NCI-H1417 treated with DMSO at 0.1 percent for 48 hours (cell line): ENCODE results near the gene RIC8A.
A peak's percentile ranks its signal among the peaks of the same experiment; 100 is the strongest.
"Not testable (repeated sequence)": the region's sequence is repeated elsewhere in the genome, so short reads cannot be mapped to it uniquely, and the experiment has no call there.

Experiments
- DNase-seq: peaks from one replicate; lab custom pipeline; 2025; lab: John Stamatoyannopoulos, UW

RIC8A gene

GRCh38 chr11:207208-207862 lies at the start of gene RIC8A, which contains the start of gene BET1L:
Gene RIC8A, plus strand, starts transcription at chr11:207708. Its CDS starts 1,147 bp downstream, at chr11:208855.
Gene BET1L, minus strand, starts transcription at chr11:207399. Its CDS starts 78 bp downstream, at chr11:207321.
- DNase-seq = peak; percentile 54

GRCh38 chr11:180242-180641 lies 27.3 kb upstream of the RIC8A start:
- DNase-seq = not testable (repeated sequence)

DNA sequence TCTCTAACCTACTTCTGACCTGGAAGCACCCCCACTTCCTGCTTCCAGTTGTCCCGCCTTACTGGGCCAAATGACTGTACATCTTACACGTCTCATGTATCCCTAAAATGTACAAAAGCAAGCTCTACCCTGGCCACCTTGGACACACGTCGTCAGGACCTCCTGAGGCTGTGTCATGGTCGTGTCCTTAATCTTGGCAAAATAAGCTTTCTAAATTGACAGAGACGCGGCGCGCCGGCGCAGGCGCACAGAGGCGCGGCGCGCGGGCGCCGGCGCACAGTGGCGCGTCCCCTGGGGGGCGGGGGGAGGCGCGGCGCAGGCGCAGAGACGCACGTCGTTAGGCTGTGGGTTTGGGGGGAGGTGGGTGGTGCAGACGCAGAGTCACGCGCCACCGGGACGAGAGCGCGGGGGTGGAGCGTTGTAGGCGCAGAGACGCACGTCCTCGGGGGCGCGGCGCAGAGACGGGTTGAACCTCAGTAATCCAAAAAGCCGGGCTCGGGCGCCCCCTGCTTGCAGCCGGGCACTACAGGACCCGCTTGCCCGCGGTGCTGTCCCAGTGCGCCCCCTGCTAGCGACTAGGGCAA lies 18.2 kb upstream of the RIC8A start:
- not testable (repeated sequence) for DNase-seq

GRCh38 chr11:189843-190311 lies 17.6 kb upstream of the RIC8A start:
- not testable (repeated sequence) for DNase-seq

GRCh38 chr11:190546-190945 lies 17.0 kb upstream of the RIC8A start:
- not testable (repeated sequence) for DNase-seq

GRCh38 chr11:191490-192478 lies 15.7 kb upstream of the RIC8A start:
- not testable (repeated sequence) for DNase-seq

DNA sequence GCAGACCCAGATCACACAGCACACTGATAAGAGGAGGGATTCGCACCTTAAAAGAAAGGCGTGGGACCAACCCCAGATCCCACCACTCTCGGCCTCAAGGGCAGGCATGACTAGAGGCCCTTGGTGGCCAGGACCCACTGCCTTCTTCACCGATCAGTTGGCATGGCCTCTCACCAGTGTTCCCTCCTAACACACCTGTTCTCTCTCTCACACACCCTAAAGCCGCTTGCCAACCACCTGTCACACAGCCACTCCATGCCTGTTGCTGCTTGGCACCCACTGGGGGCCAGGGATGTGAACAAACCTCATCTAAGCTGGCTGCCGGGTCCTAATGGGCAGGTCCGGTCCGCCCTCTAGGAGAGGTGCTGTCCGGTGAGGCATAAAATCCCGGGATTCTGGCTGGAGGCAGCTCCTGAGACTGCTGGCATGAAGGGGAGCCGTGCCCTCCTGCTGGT lies 14.8 kb upstream of the RIC8A start, which contains the start of gene SCGB1C1:
TSS of gene SCGB1C1 (plus strand) at position 405 of the 455 bp plus-strand sequence. CDS start at position 427, 22 bp downstream.
- DNase-seq = not testable (repeated sequence)

DNA sequence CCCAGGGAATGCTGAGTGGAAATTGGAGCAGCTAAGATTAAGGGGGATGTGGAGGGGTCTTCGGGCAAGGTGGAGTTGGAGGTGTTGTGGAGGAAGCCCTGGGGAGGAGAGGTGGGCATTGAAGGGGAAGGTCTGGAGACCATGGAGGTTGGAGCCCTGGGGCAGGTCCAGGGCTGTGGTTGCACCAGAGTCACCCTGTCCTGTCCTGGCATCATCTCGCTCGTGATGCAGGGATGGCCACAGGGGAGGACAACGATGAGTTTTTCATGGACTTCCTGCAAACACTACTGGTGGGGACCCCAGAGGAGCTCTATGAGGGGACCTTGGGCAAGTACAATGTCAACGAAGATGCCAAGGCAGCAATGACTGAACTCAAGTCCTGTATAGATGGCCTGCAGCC lies 14.0 kb upstream of the RIC8A start:
- DNase-seq = not testable (repeated sequence)

DNA sequence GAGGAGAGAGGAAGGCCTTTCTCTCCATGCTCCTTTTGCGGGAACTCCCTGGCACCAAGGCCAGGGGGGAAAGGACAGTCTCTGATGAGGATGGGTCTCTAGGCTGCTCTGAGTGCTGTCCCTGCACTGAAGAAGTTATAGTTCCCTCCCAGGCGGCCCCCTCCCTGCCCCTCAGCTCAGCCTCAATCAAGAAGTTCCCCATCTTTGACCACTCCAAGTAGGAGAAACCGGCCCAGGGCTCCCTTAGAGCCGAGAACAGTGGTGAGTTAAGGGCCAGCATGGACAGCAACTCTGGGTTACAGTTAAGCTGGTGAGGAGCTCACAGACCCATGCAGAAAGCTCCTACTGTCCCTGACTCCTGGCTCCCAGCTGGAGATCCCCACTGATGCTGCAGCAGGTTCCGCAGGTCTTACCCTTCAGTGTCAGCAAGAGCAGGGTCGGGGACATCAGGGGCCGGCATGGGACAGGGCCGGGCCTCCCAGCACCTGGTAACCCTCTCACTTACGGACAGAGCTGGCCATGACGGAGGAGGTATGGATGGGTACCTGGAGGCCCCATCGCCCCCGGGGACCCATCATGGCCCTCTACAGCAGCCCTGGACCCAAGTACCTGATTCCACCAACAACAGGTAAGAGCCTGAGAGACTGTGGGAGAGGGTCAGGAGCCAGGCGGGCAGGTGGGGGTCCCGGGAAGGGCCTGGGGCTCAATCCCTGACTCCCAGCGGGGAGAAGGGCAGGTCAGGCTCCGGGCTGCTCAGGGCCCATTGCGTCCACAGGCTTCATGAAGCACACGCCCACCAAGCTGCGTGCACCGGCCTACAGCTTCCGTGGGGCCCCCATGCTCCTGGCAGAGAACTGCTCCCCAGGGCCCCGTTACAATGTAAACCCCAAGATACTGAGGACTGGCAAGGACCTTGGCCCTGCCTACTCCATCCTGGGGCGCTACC lies 10.4 kb upstream of the RIC8A start:
- no peak for DNase-seq

GRCh38 chr11:197741-198235 lies 9.7 kb upstream of the RIC8A start:
- no peak for DNase-seq

GRCh38 chr11:198236-198806 lies 9.2 kb upstream of the RIC8A start:
- DNase-seq = no peak

- no peak for DNase-seq
Observed at GRCh38 chr11:199004-199581, 8.4 kb upstream of the RIC8A start.

DNA sequence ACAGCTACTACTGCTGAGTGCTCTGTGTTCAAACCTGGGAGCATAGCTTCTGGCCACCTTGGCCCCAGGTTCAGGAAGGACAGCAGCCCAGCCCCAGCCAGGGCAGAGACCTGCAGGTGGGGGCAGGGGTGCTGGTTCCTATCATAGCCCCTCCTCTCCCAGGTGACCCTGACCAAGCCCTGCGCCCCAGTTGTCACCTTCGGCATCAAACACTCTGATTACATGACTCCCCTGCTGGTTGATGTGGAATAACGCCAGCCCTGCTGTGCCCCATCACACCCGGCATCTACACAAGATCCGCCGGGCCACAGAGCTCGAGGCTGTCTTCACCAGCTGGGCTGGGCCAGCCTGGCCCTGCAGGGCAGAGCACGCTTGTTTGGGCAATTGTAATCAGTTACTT lies 7.7 kb upstream of the RIC8A start:
- DNase-seq = no peak

GRCh38 chr11:200224-201003 lies 7.1 kb upstream of the RIC8A start:
- DNase-seq = no peak

GRCh38 chr11:201966-202365 lies 5.5 kb upstream of the RIC8A start:
- no peak for DNase-seq

DNA sequence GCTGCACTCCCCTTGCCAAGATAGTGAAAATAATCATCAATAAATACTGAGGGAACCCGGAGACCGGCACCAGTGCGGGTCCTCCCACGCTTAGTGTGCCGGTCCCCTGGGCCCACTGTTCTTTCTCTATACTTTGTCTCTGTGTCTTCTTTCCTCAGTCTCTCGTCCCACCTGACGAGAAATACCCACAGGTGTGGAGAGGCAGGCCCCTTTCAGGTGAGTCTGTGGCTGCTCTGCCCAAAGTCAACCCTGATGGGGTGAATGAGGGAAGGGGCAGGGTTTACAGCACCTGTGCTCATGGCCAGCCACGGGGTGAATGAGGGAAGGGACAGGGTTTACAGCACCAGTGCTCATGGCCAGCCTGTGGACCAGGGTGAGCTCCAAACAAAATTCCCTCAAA lies 5.0 kb upstream of the RIC8A start:
- no peak for DNase-seq

DNA sequence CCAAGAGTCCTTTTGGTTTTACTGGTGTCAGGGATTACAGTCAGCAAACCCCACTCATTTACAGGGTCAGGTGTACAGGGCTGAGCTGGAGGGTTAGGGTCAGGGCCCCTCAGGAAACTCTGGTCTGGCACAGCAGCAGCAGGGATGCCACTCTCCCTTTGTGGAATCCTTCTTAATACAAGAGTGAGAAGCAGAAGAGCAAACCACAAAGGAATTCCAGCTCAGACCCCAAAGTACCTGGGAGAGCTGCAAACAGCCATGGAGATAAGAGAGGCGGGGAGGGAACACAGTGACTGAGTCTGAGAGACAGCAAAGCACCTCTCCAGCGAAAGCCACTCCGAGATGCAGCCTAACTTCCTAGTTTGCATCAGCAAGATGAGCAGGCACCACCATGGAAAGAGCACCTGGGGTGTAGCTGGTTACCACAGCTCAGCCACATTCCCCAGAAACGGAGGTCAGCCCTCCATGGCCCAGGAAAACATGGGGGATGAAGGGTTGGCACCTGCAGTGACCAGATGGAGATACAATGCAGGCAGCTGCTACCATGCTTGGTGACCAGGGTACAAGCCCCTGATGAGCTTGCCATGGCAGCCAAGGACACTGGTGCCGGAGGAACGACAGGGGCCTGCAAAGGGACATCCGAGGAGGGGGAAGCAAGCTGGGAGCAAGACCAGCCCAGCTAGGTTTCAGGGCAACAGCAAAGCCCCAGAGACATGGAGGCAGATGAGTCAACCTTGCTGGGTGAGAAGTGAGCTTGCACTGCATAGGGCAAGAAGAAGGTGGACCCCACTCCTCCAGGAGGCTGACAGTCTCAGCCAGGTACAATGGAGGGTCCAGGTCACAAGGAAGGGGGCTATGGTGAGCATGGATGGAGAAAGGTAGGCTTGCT lies 4.2 kb upstream of the RIC8A start:
- no peak for DNase-seq

- DNase-seq = no peak
Observed at GRCh38 chr11:203945-204586, 3.4 kb upstream of the RIC8A start.
